HG03575 (cell line): ENCODE data around the gene SLC16A9.
"Not testable (repeated sequence)": the region's sequence is repeated elsewhere in the genome, so short reads cannot be mapped to it uniquely, and the experiment has no call there.

Experiments used
- ATAC-seq: cut with Tn5 transposase; IDR thresholded peaks from one replicate; pipeline ENCODE4 v1.9.1; 2021; ENCODE audit not compliant: unreplicated experiment, insufficient number of reproducible peaks, low FRiP score; ENCODE audit errors: extremely low read depth

The SLC16A9 gene

DNA sequence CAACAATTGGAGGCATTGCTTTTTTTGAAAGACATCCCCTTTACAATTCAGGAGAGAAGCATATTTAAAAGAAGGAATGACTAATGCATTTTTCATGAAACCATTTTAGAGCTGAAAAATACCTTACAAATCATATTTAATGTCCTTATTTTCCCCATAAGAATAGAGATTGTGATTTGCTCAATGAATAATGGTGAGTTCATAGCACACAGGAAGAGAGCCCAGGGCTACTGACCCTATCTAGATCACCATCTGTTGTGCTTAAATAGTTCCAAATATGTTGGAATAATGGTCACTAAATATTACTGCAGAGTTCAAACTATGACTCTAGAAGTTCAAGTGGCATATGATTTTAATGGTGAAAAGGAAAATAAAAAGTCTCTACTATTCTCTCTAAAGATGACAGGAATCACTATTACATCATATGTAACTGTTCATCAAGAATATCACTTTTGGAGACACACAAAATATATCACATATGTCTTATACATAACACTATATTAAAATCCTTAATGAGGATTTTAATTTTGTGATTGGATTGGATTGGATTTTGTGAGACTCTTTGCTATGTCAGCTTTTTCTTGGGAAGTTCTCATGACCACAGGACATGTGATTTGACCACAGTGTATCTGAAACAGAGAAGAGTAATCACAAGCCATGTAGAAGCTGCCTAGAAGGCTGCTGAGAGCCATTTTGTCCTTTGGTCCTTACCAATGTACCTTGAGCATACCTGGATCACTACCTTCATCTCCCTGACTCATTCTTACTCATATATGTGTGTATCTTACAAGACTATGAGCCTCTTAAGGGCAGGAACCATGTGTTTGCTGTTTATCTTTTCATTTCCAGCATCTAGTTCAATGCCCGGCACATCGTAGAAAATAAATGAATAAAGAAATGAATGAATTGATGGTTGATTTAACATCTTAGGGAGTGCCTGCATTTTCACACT, 26.4 kb downstream of the SLC16A9 start:
- no peak for ATAC-seq

DNA sequence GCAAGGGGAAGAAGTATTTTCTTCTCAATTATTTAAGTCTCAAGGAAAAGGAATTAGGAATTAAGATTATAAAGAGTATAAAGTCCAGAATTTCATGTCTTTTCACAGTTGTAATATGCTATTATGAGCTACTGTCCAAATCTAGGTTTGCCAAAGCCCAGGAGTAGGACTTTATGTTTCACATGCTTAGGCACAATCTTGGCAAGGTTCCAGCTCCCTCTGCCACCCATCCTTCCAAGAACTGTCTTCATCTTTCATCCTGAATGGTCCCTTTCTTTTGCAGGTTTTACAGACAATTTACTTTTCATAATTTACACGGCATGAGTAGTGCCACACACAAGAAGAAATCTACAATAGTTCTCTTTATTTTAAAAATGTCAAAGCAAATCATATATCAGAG, 29.5 kb downstream of the SLC16A9 start:
- ATAC-seq, result no peak

DNA sequence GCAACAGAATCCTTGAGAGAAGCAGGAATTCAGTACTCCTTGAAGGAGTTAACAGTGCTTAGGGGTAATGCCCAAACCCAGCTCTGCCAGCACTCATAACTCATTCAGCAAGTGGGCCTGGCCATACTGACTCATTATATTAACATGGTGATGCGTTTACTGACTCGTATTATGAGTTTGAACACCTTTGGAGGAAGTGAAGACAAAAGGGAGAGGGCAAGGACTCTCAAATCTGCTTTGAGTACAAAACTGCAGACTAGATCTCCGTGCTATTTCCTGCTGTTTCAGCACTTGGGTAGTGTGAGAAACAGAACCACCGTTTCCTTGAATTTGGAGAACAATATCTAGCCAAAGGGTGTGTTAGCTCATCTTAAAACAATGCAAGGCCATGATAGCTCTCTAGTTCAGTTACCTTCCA, 30.8 kb downstream of the SLC16A9 start:
- ATAC-seq, result no peak

DNA sequence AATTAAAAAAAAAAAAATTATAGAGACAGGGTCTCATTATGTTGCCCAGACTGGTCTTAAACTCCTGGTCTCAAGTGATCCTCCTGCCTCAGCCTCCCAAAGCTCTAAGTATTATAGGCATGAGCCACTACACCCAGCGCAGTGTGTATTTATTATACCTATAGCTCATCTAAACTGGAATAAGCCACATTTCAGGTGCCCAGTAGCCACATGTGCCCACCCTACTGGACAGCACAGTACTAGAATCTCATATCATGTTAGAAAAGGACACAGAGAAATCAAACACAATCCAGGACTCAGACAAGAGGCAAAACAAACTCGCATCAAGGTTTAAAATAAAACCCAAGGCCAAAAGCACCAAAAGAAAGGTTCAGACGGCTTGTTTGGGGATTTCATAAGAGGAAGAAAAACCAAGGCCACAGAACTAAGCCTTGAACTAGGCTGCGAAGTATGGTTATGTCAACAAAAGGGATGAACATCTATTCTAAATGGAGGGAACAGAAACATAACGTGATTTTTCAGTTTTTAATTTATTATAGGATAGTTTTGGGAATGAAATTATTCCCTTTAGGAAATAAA, 32.3 kb downstream of the SLC16A9 start:
- ATAC-seq, result no peak

DNA sequence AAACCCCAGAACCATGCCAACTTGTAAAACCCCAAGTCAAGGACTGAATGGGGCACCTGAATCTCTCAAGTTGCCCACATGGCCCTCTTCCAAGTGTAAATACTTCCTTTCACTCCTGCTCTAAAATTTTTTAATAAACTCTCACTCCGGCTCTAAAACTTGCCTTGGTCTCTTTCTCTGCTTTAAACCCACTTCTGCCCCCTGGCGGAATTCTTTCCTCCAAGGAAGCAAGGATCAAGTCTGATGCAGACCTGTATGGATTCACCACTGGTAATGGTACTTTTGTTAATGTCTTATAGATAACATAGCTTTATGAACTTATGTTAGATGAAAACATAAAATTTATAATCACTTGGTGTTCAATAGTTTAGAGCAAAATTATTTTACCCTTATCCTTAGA, 33.8 kb downstream of the SLC16A9 start:
- no peak for ATAC-seq

DNA sequence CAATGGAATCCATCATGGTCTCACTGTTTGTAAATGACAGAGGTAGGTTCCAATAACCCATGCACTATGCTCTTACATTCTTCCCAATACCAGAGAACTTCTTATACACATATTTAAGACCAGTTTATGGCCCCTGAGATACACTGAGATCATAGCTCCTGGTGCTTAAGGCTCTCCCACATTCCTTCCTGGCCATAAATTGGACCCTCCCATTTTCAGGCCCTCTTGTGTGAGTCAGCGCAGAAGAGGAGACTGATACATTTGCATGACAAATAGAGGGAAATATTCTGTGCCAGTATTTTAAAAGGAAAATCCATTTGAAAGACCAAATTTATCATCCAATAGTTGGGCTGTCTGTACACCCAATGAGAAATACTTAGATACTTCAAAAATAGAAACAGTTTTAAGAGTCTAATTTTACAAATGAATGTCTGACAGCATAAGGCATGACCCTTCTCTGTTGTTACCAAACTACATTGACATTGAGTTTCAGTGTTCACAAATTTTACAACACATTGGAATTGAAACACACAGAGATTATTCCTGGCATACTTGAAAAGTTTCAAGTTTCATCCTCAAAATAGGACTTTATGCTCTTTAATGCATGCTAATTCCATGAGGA, 35.3 kb downstream of the SLC16A9 start:
- ATAC-seq, result no peak

DNA sequence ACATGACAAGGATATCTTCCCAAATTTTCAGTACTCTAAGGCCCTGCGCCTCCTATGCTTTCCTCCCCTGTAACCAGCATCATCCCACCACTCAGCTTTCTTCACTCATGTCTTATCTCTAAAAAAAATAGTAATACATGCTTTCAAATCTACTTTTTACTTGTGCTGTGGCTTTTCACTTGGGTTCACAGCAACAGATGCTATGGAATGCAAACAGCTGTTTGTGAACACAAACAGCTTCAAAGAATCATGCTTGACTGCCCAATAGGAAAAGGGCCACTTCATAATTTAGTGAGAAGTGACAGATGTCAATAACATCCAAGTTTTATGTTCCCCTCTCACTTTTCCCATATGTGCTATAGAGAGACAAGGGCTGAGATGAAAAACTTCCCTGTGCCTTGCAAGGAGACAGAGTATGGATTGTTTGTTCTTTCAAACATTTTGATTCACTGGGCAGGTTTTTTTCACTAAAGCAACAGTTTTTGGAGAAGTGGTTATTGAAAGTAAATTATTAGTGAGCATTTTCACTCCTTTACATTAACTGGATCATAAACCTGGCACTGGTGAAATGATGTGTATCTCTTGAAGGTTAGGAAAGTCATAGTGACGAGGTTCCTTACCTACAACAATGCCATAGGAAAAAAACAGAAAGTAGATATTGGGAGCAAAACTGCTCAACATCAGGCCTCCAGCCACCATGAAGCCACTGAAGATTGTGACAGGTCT, 37.3 kb downstream of the SLC16A9 start:
- ATAC-seq, result no peak

DNA sequence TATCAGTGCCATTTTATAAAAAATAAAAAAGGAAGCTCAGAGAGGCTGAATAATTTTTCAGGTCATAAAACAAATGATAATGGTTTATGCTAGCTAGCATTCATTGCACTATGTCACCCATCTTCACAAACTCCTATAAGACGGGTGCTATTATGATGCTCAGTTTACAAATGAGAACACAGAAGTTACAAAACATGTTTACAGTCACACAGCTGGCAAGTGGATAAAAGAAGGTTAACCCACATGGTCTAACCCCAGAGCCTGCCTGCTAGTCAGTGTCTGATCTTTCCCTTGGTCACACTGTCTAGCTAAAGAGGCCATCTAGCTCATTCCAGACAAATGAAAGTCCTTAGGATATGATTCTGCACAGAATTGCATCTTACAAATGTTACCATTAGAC, 39.4 kb downstream of the SLC16A9 start:
- no peak for ATAC-seq

DNA sequence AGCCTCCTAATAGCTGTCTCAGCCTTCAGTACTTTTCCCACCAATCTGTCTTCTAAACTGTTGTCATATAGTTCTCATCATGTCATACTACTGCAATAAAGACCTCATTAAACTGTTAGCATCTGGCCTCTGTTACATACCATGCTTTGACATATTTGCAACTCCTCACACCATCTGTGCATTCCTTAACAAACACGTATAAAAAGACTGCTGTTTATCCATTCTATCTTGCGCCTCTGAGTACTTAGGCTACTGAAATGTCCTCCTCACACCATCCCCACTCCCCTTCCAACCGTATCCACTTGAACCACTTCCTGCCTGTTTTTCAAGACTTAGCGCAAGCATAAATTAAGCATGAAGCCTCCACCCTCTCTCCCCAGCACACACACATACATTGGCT, 41.6 kb downstream of the SLC16A9 start:
- ATAC-seq, result no peak

DNA sequence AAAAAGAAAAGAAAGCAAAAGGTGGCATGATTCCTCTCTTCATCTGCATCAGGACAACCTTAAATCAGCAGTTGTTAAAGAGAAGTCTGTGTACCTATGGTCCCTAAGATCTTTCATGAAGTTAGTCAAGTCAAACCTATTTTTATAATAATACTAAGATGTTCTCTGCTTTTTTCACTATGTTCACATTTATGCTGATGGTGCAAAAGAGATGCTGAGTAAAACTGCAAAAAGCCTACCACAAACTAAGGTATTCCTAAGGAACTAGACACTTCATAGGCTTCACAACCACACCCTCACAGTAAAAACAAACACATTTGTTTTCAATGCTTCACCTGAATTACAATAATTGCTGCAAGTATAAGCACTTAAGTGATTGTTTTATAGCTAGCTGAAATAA, 43.3 kb downstream of the SLC16A9 start:
- no peak for ATAC-seq

DNA sequence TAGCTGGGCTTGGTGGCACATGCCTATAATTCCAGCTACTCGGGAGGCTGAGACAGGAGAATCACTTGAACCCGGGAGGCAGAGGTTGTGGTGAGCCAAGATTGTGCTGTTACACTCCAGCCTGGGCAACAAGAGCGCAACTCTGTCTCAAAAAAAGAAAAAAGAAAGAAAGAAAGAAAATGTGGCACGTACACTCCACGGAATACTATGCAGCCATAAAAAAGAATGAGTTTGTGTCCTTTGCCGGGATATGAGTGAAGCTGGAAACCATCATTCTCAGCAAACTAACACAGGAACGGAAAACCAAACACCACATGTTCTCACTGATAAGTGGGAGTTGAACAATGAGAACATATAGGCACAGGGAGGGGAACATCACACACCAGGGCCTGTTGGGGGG, 46.4 kb downstream of the SLC16A9 start:
- ATAC-seq, result not testable (repeated sequence)

DNA sequence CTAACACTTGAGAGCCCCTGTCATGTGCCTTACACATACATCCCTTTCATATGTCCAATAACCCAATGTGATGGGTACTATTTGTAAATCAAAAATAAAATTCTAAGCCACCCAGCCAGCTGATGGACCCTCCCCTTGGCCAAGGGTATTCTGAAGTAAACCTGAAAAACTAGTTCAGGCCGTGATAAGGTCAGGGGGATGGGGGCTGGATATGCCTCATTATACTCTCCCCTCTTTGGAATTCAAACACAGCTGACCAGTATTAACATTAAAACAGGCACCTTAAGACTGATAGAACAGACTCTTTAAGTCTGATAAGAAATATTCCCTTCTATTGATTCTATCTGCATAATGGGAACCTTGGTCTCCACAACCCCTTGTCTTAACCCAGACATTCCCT, 51.9 kb downstream of the SLC16A9 start:
- ATAC-seq, result no peak

DNA sequence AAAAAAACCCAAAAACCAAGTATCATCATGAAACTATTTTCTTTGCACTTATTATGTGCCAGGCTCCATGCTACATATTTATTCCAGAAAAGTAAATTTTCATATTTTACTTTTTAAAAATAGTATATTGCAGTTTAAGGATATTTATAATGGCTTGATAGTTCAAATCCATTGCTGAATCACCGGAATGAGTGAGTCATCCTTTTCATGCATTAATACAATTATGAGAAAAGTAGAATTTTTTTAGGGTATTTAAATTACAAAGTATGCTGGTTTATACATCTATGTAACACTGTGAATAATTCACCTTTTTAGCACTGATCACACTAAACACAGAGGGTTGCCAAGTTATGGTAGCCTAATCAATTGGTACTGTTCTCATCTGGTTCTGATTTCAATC, 54.3 kb downstream of the SLC16A9 start:
- no peak for ATAC-seq

DNA sequence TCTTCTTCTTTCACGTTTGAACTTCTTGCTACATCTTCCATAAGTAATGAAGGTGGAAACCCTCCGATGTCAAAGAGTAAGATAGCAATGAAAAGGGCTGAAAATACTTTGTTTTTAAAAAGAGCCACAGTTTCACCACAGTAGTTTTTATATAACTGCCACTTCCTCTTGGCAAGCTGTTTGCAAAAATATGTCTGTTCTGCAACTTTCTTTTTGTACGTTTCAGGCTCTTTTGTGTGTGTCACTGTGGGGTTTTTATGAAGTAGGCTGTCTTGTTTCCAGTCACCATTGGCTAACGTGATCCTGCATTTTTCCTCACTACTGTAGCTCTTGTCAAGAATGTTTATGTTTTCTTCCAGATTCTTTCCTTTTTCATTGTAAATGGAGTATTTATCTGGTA, 55.6 kb downstream of the SLC16A9 start:
- ATAC-seq, result no peak

DNA sequence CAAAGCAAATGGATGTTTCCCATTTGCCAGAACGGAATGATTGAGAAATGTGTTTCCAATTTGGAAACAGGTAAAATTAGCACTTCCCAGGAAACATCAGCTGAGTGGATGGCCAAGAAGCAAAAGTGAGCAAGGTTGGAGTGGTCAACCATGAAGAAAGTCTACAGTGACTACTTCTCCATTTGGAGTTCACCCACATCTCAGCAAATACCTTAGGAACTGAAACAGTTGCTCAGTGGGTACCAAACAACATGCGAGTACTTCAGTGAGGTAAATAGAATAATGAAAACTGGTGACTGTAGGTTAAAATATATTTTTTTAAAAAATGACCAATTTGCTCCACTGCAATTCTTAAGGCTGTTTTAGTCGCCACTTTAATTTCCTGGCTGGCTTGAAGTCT, 57.7 kb downstream of the SLC16A9 start:
- ATAC-seq, result no peak

DNA sequence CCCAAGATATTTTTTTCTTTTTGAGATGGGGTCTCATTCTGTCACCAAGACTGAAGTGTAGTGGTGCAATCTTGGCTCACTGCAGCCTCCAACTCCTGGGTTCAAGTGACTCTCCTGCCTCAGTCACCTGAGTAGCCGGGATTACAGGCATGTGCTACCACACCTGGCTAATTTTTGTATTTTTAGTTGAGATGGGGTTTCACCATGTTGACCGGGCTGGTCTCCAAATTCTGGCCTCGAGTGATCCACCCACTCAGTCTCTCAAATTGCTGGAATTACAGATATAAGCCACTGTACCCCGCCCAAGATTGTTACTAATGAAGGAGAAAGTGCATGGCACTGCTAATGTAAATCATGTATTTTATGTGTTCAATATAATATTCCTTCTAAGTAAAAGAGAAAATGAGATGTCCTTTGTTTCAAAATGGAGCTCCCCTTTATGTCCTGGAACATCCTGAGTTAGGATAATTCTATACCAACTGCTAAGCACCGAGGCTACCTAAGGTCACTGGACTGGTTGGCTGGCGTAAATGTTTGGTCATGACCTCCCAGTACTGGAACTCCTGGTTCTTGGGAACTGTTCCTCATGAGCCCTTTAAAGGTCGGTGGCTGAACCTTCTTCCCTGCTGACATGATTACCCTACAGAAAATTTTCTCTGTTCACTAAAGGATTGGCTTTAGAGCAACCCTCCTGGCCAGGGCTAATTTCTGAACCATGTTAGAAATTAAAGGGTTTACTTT, 59.9 kb downstream of the SLC16A9 start:
- no peak for ATAC-seq

DNA sequence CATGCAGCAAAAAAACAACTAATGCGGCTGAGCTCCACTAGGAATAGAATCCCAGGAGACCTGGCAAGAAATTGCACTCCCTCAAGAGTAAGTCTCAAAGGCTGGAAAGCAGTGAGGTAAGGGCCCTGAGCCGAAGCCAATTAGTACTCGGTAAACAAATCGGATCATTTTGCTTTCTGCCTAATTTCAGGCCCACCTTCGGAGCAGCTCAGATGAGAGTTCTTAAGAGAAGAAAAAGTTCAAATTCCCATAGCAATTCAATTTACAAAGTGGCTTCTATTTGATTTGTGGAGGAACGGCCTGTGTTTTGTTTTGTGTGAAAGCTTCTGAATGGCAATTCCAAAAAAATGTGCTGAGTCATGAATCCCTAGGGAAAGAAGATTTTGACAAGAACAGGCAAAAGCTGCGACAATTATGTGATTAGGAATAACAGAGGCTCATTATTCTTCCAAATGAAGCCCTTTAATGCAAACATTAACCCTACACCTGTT, 60.9 kb downstream of the SLC16A9 start:
- no peak for ATAC-seq

DNA sequence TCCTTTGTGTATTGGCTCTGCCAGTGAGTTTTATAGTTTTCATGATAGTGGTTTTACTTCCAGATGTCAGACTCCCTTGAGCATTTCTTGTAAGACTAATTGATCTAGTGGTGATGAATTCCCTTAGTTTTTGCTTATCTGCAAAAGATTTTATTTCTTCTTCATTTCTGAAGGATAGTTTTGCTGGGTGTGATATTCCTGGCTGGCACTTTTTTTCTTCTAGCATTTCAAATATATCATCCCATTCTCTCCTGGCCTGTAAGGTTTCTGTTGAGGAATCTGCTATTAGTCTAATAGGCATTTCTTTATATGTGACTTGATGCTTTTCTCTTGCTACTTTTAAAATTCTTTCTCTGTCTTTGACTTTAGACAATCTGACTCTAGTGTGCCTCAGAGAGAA, 64.8 kb downstream of the SLC16A9 start:
- ATAC-seq, result no peak

DNA sequence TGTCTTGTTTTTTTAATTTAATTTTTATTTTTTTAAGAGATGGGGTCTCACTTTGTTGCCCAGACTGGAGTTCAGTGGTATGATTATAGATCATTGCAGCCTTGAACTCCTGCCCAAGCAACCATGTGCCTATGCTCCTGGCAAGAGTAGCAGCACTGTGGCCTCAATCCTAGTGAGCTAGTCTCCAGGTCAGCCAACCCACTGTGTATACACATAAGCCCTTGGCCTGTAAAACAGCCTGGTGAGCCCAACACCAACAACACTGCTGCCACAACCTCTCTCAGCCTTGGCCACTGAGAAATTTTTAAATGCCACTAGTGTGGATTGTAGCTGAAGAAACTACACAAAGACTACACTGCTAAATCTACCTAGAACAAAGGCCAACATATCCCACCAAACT, 68.0 kb downstream of the SLC16A9 start:
- not testable (repeated sequence) for ATAC-seq
